ENCODE measurements around the gene CD69.
"Not testable (repeated sequence)": the region's sequence is repeated elsewhere in the genome, so short reads cannot be mapped to it uniquely, and the experiment has no call there.

Gene CD69

DNA sequence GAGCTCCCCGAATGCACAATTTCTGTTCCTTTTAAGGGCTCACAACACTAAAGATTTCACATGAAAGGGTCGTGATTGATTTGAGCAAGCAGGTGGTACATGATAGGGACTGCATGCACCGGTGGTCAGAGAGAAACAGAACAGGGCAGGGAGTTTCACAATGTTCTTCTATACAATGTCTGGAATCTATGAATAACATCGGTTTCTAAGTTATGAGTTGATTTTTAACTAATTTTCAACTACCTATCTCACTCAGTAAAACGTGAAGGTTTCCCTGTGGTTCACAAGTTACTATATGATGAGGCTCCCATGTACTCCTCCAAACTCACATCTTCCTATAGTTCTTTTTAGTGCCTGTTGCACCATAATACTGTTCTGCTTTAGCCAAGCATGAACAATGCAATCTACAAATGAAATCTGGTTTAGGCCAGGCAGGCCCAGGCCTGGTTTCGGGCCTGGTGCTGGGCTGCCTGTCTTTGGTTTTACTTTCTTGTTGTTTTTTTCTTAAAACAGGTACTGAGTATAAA lies 47.6 kb downstream of the CD69 start:
- not testable (repeated sequence) for DNase-seq

GRCh38 chr12:9711664-9712063 lies 49.0 kb downstream of the CD69 start:
- no peak for DNase-seq

DNA sequence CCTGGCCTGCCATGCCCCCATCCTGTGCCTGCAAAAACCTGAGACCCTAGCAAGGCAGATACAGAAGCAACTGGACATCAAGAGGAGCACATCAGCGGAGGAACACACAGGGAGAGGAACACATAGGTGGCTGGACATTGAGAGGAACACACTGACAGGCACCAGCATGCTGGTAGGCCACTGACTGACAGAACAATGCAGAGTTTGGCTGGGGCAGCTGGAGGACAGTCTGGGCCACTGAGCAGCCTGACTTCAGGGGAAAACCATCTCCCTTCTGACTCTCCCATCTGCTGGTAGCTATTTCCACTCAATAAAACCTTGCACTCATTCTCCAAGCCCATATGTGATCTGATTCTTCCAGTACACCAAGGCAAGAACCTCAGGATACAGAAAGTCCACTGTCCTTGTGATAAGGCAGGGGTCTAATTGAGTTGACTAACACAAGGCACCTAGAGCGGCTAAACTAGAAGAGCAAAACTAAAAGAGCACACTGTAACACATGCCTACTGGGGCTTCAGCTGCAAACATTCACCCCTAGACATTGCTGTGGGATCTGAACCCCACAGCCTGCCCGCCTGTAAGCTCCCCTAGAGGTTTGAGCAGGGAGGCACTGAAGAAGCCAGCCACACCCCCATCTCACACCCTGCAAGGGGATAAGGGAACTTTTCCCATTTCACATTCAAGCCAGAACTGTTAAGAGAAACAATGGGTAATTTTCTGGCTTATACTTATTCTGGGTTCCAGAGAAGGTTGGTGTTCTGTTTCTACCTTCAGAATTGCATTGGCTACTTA lies 49.9 kb downstream of the CD69 start:
- DNase-seq, result no peak

DNA sequence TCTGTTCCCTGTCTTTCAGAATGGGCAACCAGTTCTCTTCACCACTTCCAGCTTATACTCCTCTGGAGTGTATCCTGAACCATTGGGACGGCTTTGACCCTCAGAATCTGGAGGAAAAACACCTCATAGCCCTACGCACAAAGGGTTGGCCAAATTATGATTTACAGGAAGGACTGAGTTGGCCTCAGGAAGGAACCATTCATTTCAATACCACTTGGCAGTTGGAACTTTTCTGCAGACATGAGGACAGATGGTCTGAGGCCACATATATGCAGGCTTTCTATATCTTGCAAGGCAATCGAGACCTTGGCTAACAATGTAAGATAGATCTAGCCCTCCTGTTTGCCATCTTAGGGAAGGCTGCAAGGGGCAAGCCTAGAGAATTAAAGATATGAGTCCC lies 51.8 kb downstream of the CD69 start:
- no peak for DNase-seq

GRCh38 chr12:9707864-9708808 lies 52.6 kb downstream of the CD69 start:
- peak; percentile 45 for DNase-seq

DNA sequence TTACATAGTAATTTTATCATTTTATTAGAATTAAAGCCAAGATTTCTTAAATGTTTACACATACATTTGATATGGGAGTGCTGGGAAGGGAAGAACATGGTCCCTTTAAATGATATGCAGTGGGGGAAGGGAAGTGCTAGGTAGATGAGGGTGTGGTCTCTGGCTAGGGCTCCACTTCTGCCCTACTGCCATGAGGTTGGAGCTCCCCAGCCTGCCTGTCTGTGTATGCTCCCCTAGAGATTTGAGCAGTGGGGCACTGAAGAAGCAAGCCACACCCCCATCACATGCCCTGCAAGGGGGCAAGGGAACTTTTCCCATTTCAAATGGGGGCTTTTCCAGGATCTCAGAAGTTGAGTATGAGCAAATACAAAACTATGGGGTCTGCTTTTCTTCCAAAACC lies 53.3 kb downstream of the CD69 start:
- no peak for DNase-seq

DNA sequence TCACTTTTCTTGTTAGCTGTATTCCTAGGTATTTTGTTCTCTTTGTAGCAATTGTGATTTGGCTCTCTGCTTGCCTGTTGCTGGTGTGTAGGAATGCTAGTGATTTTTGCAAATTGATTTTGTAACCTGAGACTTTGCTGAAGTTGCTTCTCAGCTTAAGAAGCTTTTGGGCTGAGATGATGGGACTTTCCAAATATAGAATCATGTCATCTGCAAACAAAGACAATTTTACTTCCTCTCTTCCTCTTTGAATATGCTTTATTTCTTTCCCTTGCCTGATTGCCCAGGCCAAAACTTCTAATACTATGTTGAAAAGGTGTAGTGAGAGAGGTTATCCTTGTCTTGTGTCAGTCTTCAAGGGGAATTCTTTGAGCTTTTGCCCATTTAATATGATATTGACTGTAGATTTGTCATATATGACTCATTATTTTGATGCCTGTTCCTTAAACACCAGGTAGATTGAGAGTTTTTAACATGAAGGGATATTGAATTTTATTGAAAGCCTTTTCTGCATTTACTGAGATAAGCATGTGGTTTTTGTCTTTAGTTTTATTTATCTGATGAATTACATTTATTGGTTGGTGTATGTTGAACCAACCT lies 54.5 kb downstream of the CD69 start:
- no peak for DNase-seq

- DNase-seq, result not testable (repeated sequence)
Measured at GRCh38 chr12:9704561-9704960, 56.1 kb downstream of the CD69 start.
